ENCODE data around the gene SPDYE3.
"Not testable (repeated sequence)": the region's sequence is repeated elsewhere in the genome, so short reads cannot be mapped to it uniquely, and the experiment has no call there.

SPDYE3 gene

GRCh38 chr7:100356416-100357068 lies 49.0 kb downstream of the SPDYE3 start:
- no peak for TF ChIP-seq CTCF (IDR thresholded peaks at IDR 0.05; ENCODE audit: control insufficient read depth, insufficient read depth, low read depth, low read length, missing control alignments)
- DNase-seq (ENCODE audit: low read depth): no peak
- H3K4me3 ChIP-seq (ENCODE audit: control insufficient read depth, low read depth, low read length): no peak overlapping the region

- no peak overlapping the region for H3K4me3 ChIP-seq (ENCODE audit: control insufficient read depth, low read depth, low read length)
- no peak for TF ChIP-seq CTCF (IDR thresholded peaks at IDR 0.05; ENCODE audit: control insufficient read depth, insufficient read depth, low read depth, low read length, missing control alignments)
- DNase-seq (ENCODE audit: low read depth): no peak
Observed at GRCh38 chr7:100357131-100357561, 49.6 kb downstream of the SPDYE3 start.

GRCh38 chr7:100358027-100358856 lies 50.7 kb downstream of the SPDYE3 start, which contains the start of gene PILRB:
TSS of gene PILRB (plus strand) at chr7:100358117. CDS start at chr7:100358303, 186 bp downstream.
- no peak within 1 kb of the TSS for H3K4me3 ChIP-seq (ENCODE audit: control insufficient read depth, low read depth, low read length)
- no peak for DNase-seq (ENCODE audit: low read depth)
- TF ChIP-seq CTCF (IDR thresholded peaks at IDR 0.05; ENCODE audit: control insufficient read depth, insufficient read depth, low read depth, low read length, missing control alignments): no peak

GRCh38 chr7:100358857-100359212 lies 51.3 kb downstream of the SPDYE3 start:
- H3K4me3 ChIP-seq (ENCODE audit: control insufficient read depth, low read depth, low read length): no peak overlapping the region
- no peak for TF ChIP-seq CTCF (IDR thresholded peaks at IDR 0.05; ENCODE audit: control insufficient read depth, insufficient read depth, low read depth, low read length, missing control alignments)
- DNase-seq (ENCODE audit: low read depth): no peak

GRCh38 chr7:100360135-100360854 lies 52.8 kb downstream of the SPDYE3 start:
- no peak overlapping the region for H3K4me3 ChIP-seq (ENCODE audit: control insufficient read depth, low read depth, low read length)
- TF ChIP-seq CTCF (IDR thresholded peaks at IDR 0.05; ENCODE audit: control insufficient read depth, insufficient read depth, low read depth, low read length, missing control alignments): no peak
- DNase-seq (ENCODE audit: low read depth): no peak

GRCh38 chr7:100363098-100363497 lies 55.6 kb downstream of the SPDYE3 start:
- no peak overlapping the region for H3K4me3 ChIP-seq (ENCODE audit: control insufficient read depth, low read depth, low read length)
- DNase-seq (ENCODE audit: low read depth): no peak

GRCh38 chr7:100363797-100364196 lies 56.3 kb downstream of the SPDYE3 start:
- H3K4me3 ChIP-seq (ENCODE audit: control insufficient read depth, low read depth, low read length); DNase-seq (ENCODE audit: low read depth): not testable (repeated sequence)

More at GRCh38 chr7:100363098-100363497, 55.6 kb downstream of the SPDYE3 start:
- TF ChIP-seq CTCF (IDR thresholded peaks at IDR 0.05; ENCODE audit: control insufficient read depth, insufficient read depth, low read depth, low read length, missing control alignments): no peak
